GM12872 (cell line): ENCODE results near the gene REV3L.

ENCODE experiments used
- TF ChIP-seq, protein P1 (sequence below): IDR thresholded peaks from 3 replicates; pipeline ENCODE4 v1.5.1; 2011; ENCODE audit warnings: low read depth, mild to moderate bottlenecking, low read length, moderate library complexity; ENCODE audit not compliant: insufficient read depth

REV3L gene

DNA sequence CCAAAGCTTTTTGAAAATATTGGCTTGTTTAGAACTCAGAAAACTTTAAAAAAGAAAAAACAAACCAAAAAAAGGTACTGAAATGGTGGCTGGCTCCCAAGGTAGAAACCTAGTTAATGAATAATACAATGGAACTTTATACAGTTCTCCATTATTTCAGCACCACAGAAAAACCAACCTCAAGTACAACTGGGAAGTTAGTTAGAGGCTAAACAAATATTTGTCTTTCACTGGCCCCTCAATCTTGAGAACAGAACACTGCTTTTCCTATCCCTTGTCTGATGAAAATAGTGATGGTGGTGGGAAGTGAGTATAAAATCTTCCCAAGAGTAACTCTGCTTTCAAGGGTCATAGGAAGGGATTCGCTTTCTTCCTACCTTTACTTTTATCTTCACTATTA lies 126.5 kb downstream of the REV3L start:
- TF ChIP-seq, protein P1, sequence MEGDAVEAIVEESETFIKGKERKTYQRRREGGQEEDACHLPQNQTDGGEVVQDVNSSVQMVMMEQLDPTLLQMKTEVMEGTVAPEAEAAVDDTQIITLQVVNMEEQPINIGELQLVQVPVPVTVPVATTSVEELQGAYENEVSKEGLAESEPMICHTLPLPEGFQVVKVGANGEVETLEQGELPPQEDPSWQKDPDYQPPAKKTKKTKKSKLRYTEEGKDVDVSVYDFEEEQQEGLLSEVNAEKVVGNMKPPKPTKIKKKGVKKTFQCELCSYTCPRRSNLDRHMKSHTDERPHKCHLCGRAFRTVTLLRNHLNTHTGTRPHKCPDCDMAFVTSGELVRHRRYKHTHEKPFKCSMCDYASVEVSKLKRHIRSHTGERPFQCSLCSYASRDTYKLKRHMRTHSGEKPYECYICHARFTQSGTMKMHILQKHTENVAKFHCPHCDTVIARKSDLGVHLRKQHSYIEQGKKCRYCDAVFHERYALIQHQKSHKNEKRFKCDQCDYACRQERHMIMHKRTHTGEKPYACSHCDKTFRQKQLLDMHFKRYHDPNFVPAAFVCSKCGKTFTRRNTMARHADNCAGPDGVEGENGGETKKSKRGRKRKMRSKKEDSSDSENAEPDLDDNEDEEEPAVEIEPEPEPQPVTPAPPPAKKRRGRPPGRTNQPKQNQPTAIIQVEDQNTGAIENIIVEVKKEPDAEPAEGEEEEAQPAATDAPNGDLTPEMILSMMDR: no peak

DNA sequence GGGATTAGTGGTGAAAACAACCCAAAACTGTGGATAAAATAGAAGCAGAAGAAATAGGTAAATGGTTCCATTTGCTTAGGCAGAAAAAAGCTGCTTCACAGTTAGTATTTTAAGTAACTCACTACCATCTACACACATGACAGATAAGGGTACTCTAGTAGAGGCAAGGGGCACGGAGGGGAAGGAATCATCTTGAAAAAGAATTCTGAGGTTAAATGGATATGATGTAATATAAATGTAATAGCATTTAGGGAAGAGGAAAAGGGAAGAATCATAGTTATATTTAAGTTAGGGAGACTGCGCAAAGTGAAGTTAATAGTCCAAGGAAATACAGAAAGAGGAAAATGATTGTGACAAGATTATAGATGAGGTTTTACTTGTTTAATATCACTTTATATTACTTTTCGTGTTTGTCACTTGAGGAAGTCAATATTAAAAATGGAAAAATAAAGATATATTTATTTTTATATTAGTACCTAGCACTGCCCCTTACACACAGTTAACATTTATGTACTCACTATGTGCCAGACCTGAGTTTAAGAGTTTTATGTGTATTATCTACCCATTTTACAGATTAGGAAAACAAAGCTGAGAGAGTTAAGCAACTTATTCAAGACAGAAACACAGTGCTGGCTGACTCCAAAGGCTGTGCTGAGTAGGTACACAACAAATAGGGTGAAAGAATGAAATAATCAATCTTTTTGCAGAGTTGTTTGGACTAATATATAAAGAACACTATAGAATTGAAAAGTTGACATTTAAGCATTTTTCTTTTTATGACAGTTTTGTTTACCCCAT lies 128.1 kb downstream of the REV3L start:
- TF ChIP-seq, protein P1: no peak

DNA sequence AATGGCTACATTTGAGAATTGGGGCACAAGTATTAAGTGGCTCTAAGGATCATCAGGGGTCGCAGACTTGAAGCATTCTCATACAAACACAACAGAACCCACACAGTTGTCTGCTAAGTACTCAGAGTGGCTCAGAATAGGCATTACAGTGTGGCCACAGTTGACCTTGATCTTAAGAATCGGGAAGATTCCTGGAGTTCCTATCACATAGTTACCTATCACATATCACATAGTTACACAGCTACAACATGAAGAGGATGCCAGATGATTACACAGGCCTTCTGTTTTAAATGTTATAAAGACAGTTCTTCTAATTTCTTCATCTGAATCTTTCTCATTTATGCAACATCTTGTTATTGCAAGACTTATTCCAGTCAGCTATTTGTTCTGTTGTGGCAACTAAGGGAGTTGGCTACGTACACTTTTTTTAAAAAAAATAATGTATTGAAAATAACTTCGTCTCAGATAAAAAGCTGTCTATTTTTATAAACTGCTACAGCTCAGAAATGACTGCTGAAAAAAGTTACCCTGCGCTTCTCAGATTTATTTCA lies 129.0 kb downstream of the REV3L start:
- TF ChIP-seq, protein P1: no peak

DNA sequence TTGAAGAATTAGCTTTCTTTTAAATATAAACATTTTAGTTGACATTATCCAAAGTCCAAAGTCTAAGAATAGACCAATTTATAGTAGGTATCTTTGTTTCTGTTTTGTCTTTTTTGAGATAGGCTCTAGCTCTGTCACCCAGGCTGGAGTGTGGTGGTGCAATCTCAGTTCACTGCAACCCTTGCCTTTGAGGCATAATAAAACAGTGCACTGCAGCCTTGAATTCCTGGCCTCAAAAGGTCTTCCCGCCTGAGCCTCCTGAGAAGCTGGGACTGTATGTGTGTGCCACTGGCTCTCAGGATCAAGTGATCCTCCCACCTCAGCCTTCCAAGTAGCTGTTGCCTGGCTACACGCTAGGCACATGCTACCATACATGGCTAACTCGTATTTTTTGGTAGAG lies 135.4 kb downstream of the REV3L start:
- TF ChIP-seq, protein P1: no peak

DNA sequence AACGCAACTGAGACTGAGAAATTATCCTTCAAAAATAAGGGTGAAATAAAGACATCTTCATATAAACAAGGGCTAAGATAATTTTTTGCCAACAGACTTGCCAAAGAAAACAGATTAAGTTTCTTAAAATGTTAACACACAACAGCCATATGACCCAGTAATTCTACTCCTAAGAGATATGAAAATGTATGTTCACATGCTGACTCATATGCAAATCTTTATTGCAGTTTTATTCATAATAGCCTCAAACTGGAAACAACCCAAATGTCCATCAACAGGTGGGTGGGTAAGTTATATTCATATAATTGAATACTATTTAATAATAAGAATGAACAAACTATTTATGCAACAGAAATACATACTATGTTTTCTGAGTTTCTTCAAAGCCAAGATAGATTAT lies 140.1 kb downstream of the REV3L start:
- TF ChIP-seq, protein P1: no peak

DNA sequence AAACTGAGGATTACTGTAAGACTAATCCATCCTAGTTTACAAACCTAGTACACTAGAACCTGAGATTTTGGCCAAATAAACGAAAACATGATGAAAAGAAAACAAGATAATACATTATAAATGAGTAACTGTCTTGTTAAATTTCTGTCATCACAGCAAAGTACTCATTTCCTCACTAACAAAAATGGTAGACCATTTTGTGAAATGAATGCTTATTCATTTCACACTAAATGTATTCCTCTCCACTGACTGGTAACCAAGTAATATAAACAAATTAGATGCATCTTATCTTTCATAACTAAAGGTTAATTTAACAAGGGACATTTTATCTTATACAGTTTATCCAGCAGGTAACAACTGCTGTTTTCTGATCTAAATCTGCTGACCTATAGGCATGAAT lies 143.7 kb downstream of the REV3L start:
- TF ChIP-seq, protein P1: no peak

DNA sequence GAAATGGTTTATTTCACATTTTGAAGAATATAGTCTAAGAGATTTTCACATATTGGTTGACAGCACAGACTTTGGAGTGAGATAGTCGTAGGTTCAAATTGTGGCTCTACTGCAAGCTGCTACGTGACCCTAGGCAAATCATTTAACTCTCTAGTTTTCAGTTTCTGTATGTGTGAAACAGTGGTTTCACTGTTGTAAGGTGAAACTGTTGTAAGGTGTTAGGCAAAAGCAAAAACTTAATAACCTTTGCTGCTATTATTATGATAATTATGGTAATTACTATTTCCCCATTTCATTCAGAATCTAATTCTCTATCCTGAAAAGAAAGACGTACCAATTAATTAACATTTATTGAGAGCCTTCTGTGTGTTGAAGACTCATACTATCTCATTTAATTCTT lies 144.2 kb downstream of the REV3L start:
- TF ChIP-seq, protein P1: no peak
